Endometrium (tissue), 2 donors: Measurements from ENCODE around the gene HOXB6.

Source experiments
- FAIRE-seq: peaks from 2 replicates; lab custom pipeline; 2012; peaks lifted over from hg19 to GRCh38; lab: Jason Lieb, UNC
- donor health status: control.
- donor health status: control.

Gene HOXB6

GRCh38 chr17:48579471-48579759, 25.4 kb downstream of the HOXB6 start:
- FAIRE-seq = no peak

- no peak for FAIRE-seq
These were observed 25.9 kb downstream of the HOXB6 start for GRCh38 chr17:48578616-48579470.

GRCh38 chr17:48577946-48578615, 26.7 kb downstream of the HOXB6 start, which contains the start of gene HOXB4:
HOXB4 (minus strand) TSS chr17:48578350; CDS start chr17:48578319, 31 bp downstream.
- FAIRE-seq = no peak

GRCh38 chr17:48577330-48577945, 27.3 kb downstream of the HOXB6 start:
- no peak for FAIRE-seq

- no peak for FAIRE-seq
These were observed 28.1 kb downstream of the HOXB6 start for GRCh38 chr17:48576479-48577309.

- FAIRE-seq = no peak
These were observed 28.9 kb downstream of the HOXB6 start for GRCh38 chr17:48575673-48576478.

GRCh38 chr17:48575066-48575582, 29.7 kb downstream of the HOXB6 start:
- FAIRE-seq = no peak

- FAIRE-seq = no peak
These were observed 30.2 kb downstream of the HOXB6 start for GRCh38 chr17:48574505-48575065.

- no peak for FAIRE-seq
These were observed 32.9 kb downstream of the HOXB6 start for GRCh38 chr17:48571826-48572417.

- FAIRE-seq = no peak
These were observed 33.6 kb downstream of the HOXB6 start for GRCh38 chr17:48571024-48571818.

GRCh38 chr17:48570325-48571023, 34.3 kb downstream of the HOXB6 start:
- FAIRE-seq = no peak

GRCh38 chr17:48569674-48570324, 35.0 kb downstream of the HOXB6 start:
- FAIRE-seq = no peak

GRCh38 chr17:48569240-48569582, 35.6 kb downstream of the HOXB6 start:
- no peak for FAIRE-seq

- FAIRE-seq = no peak
These were observed 36.1 kb downstream of the HOXB6 start for GRCh38 chr17:48568499-48569239.

- FAIRE-seq = no peak
These were observed 37.0 kb downstream of the HOXB6 start for GRCh38 chr17:48567646-48568354.

GRCh38 chr17:48567209-48567608, 37.6 kb downstream of the HOXB6 start:
- FAIRE-seq = no peak

GRCh38 chr17:48566717-48567116, 38.1 kb downstream of the HOXB6 start:
- FAIRE-seq = no peak
